Spinal cord (tissue), 10 donors: ENCODE measurements around the gene IL17RD. TPM values are rescaled to one million over a fixed set of nuclear protein-coding genes. Genes with fewer than 3 reads are reported as not detected.
A peak's percentile ranks its signal among the peaks of the same experiment; 100 is the strongest.

Source experiments
- DNase-seq, 6 donors: peaks; one replicate each; pipeline versions ENCODE4 v3.0.0 to v3.0.0-alpha.2; 2013 to 2015; ENCODE audit warnings: low spot score in 6 of 6, low read depth in 4 of 6
- H3K27ac ChIP-seq: one replicate; pipeline ENCODE4 v1.5.1; 2013; ENCODE audit warnings: low read depth, low read length, control low read depth
- H3K27me3 ChIP-seq: one replicate; pipeline ENCODE4 v1.6.1; 2013; ENCODE audit warnings: low read length; ENCODE audit not compliant: control insufficient read depth, insufficient read depth
- H3K36me3 ChIP-seq: one replicate; pipeline ENCODE4 v1.6.1; 2013; ENCODE audit warnings: low read length; ENCODE audit not compliant: control insufficient read depth, insufficient read depth
- H3K4me1 ChIP-seq: one replicate; pipeline ENCODE4 v1.6.1; 2013; ENCODE audit warnings: low read length; ENCODE audit not compliant: control insufficient read depth, insufficient read depth
- H3K4me3 ChIP-seq: one replicate; pipeline ENCODE4 v1.5.1; 2013; ENCODE audit warnings: low read depth, low read length, control low read depth
- H3K9me3 ChIP-seq: one replicate; pipeline ENCODE4 v1.6.1; 2013; ENCODE audit warnings: low read length; ENCODE audit not compliant: control insufficient read depth, insufficient read depth
- WGBS: methylation state at CpG from one replicate; pipeline ENCODE4 v1.1.5; 2013; ENCODE audit warnings: missing lambda C conversion rate; ENCODE audit not compliant: insufficient coverage; 5-methylcytosine and 5-hydroxymethylcytosine counted together
- long read RNA-seq, 4 donors: transcript quantifications; one replicate each; lab custom pipeline, GENCODE V29; 2026
- polyA plus RNA-seq, 2 donors: library from polyadenylated mRNA; unstranded; fragments of 120-200 nt; gene quantifications; one replicate each; pipeline ENCODE4 v1.2.1, GENCODE V29; 2013; ENCODE audit not compliant: insufficient read length in 2 of 2
- total RNA-seq, 2 donors: library from RNA; depleted of rRNA in 1 of 2; stranded (reverse); fragments of 120-200 nt in 1 of 2; fragments of >200 nt in 1 of 2; gene quantifications; one replicate each; pipeline versions ENCODE4 v1.2.3 to v1.2.4, GENCODE V29; 2013 to 2014
- donor health status: healthy.

The IL17RD gene
- total RNA-seq, result 10 to 100 TPM; 17.3 to 20.0 TPM
- 10 to 100 TPM; 28.4 to 28.5 TPM for polyA plus RNA-seq
- long read RNA-seq, donor 1, full-length matches to known transcripts, result 3 of 3 reads
- long read RNA-seq, donor 1, partial matches to known transcripts, result 0 of 3 reads
- long read RNA-seq, donor 1, other reads (novel, unspliced or antisense), result 0 of 3 reads
- long read RNA-seq, donor 2, full-length matches to known transcripts, result 1 of 1 reads
- long read RNA-seq, donor 2, partial matches to known transcripts, result 0 of 1 reads
- long read RNA-seq, donor 2, other reads (novel, unspliced or antisense), result 0 of 1 reads
- long read RNA-seq, donor 3, full-length matches to known transcripts, result 3 of 8 reads
- long read RNA-seq, donor 3, partial matches to known transcripts, result 5 of 8 reads
- long read RNA-seq, donor 3, other reads (novel, unspliced or antisense), result 0 of 8 reads
- long read RNA-seq, donor 4, result 0 reads

DNA sequence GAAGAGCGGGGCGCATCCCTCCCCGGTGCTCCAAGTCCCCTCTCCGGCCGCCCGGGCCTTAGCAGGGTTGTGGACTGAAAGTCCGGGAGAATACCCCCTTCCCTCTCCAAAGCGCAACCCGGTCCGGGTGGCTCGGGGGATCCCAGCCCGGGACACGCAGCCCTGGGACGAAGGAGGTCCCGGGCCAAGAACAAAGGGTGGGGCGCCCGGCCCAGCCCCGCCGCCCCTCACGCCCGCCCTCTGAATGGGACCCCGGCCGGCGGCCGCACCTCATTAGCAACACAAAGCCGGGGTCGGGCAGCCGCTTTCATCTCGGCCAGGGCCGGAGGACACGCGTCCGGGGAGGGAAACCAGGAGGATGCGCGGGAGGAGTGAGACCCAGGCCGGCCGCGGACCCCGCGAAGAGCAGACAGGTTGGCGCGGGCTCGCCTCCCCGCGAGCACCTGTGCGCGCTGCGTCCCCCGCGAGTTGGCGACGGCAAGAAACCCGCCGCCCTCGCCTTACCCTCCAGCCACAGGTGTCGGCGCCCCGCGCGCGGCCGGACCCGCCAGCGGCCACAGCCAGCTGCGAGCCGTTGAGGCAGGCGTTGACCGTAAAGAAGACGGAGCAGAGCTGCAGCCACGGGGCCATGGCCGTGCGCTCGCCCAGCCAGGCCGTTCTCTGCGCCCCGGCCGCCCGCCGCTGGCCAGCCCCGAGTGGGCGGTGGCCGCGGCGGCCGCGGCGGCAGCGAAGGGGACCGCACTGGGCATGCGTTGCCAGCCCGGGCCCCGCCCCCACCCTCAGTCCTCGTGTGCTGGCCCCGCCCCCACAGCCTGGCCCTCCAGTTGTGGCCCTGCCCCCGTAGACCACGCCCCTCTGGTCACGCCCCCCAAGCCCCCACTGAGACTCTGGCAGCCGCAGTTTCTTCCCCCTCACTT lies at the start of gene IL17RD:
Gene IL17RD, minus strand, starts transcription at position 697 of the 917 bp plus-strand sequence. Its CDS starts 67 bp downstream, at position 630.
- DNase-seq, result peak in 5 of 6 donors; percentile 66 to 97 (median 75)
- WGBS, result under 1% methylated on average over 92 of the region's 98 CpGs
- Histone ChIP-seq H3K9me3 (no peaks in the 10 kb centered on the region), H3K27me3 (peaks cover 6% of the 10 kb centered on the region), H3K4me1 (peaks cover 29% of the 10 kb centered on the region), H3K36me3 (no peaks in the 10 kb centered on the region), H3K4me3 (peak within 1 kb of the TSS; percentile 48), H3K27ac (no peak within 1 kb of the TSS)

DNA sequence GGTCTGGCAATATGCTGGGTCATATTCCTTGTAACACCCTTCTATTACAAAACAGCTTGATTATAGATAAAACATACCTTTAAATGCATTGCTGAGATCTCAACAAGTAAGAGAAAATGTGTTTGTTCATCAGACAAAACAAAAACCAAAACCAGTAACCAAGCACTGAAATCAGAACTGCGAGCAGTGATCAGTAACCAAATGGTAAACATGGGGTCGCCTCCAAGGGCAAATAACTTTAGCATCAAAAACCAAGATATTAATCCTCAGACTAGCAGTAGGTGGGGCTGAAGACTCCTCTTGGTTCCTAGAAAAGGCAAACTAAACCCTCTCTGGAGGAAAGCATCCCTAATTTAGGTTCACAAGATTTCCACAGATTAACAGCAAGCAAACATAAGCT lies 41.3 kb upstream of the IL17RD start:
- H3K4me1 ChIP-seq, result no peaks in the 10 kb centered on the region
- H3K4me3 ChIP-seq, result no peak overlapping the region
- H3K27me3 ChIP-seq, result no peaks in the 10 kb centered on the region
- WGBS, result 100% methylated on average over 1 of the region's 2 CpGs
- no peak for DNase-seq
- no peak overlapping the region for H3K27ac ChIP-seq
- no peaks in the 10 kb centered on the region for H3K36me3 ChIP-seq
- H3K9me3 ChIP-seq, result no peaks in the 10 kb centered on the region

DNA sequence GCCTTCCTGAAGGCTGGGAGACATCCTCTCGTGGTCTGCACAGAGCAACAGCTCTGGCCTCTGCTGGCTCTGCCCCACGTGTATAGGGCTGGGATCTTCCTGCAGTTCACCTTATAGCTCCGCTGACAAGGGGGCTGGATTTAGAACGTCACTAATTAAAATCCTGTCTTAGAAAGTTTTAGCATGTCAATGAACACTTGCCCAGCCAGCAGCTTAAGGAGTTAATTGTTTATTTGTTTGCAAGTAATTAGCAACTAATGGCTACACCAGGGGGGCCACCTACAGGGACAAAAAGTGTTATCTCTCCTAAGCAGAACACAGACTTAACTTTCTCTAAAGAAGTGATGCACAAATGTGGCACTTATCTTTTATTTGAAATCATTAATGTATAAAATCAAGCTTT lies 34.7 kb upstream of the IL17RD start, which contains the start of gene HESX1:
Gene HESX1, minus strand, starts transcription at position 84 of the 403 bp plus-strand sequence. Its CDS starts 60 bp downstream, at position 24.
- WGBS, result 20% methylated on average over 3 of the region's 4 CpGs
- no peaks in the 10 kb centered on the region for H3K9me3 ChIP-seq
- no peaks in the 10 kb centered on the region for H3K27me3 ChIP-seq
- H3K4me1 ChIP-seq, result no peaks in the 10 kb centered on the region
- no peak within 1 kb of the TSS for H3K27ac ChIP-seq
- DNase-seq, result peak in 1 of 6 donors; percentile 78
- no peak within 1 kb of the TSS for H3K4me3 ChIP-seq
- H3K36me3 ChIP-seq, result no peaks in the 10 kb centered on the region

DNA sequence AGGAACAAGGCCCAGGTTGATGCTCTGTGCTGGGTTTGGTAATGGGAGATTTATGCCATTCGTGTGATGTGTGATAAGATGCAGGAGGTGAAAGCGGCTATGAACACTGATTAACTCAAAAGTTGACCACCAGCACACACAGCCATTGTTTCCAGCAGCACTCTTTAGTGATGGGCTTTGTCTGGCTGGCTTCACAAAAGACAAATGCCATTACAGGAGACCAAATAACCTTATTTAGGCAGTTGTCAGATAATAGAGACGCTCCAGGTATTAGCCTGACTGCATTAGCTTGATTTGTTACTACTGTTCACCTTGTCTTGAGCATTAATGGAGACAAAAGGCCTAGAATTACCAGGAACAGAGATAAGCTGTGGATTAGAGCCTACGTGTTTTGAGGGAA lies 29.5 kb upstream of the IL17RD start:
- Histone ChIP-seq H3K4me3 (no peak overlapping the region), H3K27ac (no peak overlapping the region), H3K9me3 (no peaks in the 10 kb centered on the region), H3K36me3 (no peaks in the 10 kb centered on the region), H3K27me3 (no peaks in the 10 kb centered on the region), H3K4me1 (no peaks in the 10 kb centered on the region)
- WGBS, result no CpG with 5 or more reads among the region's 4 CpGs
- no peak for DNase-seq

DNA sequence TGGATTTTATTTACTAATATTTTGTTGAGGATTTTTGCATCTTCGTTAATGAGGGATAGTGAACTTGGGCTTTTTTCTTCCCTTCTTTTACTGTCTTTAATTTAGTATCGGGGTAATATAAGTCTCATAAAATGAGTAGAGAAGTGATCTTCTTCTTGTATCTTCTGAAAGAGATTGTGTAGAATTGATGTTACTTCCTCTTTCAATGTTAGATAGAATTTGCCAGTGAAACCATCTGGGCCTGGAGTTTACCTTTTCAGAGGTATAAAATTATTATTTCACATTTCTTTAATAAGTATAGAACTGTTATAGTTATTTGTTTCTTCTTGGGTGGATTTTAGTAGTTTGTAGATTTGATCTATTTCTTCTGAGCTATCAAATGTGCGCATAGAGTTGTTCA lies 26.9 kb upstream of the IL17RD start:
- Histone ChIP-seq H3K27ac (no peak overlapping the region), H3K9me3 (no peaks in the 10 kb centered on the region), H3K36me3 (no peaks in the 10 kb centered on the region), H3K4me3 (no peak overlapping the region), H3K4me1 (no peaks in the 10 kb centered on the region), H3K27me3 (no peaks in the 10 kb centered on the region)
- DNase-seq, result no peak
- WGBS, result no CpG with 5 or more reads among the region's 3 CpGs

DNA sequence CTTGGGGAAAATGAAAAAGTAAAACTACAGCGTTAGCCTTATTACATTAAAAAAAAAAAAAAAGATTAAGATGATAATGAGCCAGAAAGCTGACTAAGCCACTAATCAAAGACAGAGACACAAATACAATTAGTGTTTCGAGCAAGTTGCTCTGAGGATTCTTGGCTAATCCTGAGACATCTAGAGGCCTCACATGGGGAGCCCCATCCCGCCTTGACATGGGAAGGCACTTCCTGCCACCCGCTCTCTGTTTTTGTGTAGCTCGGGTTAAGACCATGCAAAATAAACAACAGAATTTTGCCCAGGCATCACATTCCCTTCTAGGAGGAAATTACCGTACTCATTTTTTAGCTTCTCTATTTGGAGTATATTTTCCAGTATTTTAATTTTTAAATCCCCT lies 19.4 kb upstream of the IL17RD start:
- WGBS, result 43% methylated on average over 1 of the region's 6 CpGs
- Histone ChIP-seq H3K27me3 (no peaks in the 10 kb centered on the region), H3K4me3 (no peak overlapping the region), H3K27ac (no peak overlapping the region), H3K36me3 (no peaks in the 10 kb centered on the region), H3K9me3 (no peaks in the 10 kb centered on the region), H3K4me1 (no peaks in the 10 kb centered on the region)
- peak in 1 of 6 donors; percentile 14 for DNase-seq

DNA sequence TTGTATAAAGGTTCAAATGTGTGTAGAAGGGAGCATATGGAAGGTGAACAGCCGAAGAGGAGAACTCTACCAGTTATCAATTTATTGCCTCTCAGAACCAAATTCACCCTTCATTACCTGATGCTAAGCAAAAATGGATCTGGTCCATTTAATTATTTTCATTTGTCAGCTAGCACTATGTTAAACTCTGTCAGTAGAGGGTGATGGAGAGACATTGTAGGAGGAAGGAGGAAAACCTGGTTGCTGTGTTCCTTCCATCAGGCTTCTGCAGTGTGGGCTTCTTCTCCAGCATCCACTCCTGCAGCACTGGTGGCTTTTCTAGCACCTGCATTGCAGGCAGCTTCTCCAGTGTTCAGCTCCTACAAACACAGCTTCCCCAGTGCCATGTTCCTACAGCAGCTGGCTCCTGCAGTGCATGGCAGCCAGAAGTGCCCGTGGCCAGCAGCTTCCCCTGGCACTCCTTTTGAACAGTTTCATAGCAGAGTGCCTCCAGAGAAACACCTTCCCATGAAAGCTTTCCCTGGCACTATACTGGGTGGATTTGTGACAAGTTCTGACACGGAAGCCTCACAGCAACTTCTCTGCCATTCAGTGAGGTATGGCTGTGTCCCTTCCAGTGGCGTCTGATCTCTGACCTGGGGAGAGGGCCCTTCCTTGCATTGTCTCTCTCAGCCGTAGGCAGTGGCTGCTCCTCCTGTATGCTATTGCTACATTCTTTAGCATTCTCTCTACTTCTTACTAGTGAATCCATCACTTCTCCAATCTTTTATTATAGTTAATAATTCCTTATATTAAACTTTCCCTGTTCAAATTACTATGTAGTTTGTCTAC lies 14.6 kb upstream of the IL17RD start:
- H3K9me3 ChIP-seq, result no peaks in the 10 kb centered on the region
- no peaks in the 10 kb centered on the region for H3K27me3 ChIP-seq
- no peaks in the 10 kb centered on the region for H3K4me1 ChIP-seq
- WGBS, result 88% methylated on average over 2 of the region's 5 CpGs
- no peak overlapping the region for H3K4me3 ChIP-seq
- H3K27ac ChIP-seq, result no peak overlapping the region
- peak in 1 of 6 donors; percentile 43 for DNase-seq
- H3K36me3 ChIP-seq, result no peaks in the 10 kb centered on the region

DNA sequence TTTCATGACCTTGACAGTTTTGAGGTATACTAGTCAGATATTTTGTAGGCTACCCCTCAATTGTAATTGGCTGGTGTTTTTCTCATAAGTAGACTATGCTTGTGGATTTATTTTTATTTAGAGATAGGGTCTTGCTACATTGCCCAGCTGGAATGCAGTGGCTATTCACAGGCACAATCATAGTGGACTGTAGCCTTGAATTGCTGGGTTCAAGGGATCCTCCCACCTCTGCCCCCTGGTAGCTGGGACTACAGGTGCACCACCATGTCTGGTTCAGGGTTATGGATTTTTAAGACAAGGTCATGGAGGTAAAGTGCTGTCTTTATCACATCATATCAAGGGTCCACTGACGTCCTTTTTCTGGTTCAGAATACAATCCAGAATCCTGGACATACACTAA lies 10.9 kb upstream of the IL17RD start:
- Histone ChIP-seq H3K27me3 (no peaks in the 10 kb centered on the region), H3K4me3 (no peak overlapping the region), H3K4me1 (no peaks in the 10 kb centered on the region), H3K9me3 (no peaks in the 10 kb centered on the region), H3K27ac (no peak overlapping the region), H3K36me3 (no peaks in the 10 kb centered on the region)
- no CpG with 5 or more reads among the region's 1 CpG for WGBS
- no peak for DNase-seq

DNA sequence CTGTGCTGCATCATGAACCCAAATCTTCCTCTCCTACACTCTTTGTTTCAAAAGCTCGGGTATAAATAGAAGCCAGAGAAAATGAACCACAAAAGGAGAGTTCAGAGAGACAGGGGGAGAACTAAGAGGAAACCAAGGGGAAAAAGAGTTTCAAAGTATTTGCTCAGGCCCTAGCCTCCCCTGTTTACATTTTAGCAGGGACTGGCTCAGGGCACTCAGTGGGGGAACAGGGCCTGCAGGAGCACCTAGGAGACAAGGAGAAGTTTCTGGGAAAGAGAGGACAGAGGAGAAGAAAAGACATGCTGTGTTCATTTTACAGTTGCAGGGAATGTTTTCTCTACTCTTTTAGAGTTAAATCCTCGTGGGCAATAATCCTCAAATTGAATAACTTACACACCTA lies 8.5 kb upstream of the IL17RD start:
- Histone ChIP-seq H3K36me3 (no peaks in the 10 kb centered on the region), H3K4me1 (peaks cover 8% of the 10 kb centered on the region), H3K9me3 (no peaks in the 10 kb centered on the region), H3K27me3 (no peaks in the 10 kb centered on the region), H3K27ac (no peak overlapping the region), H3K4me3 (no peak overlapping the region)
- no peak for DNase-seq
- no CpG with 5 or more reads among the region's 2 CpGs for WGBS
